Uterus (tissue), 4 donors: Measurements from ENCODE around the gene EED. TPM values are rescaled to one million over a fixed set of nuclear protein-coding genes. Genes with fewer than 3 reads are reported as not detected.

ENCODE experiments used
- DNase-seq, 2 donors: peaks; one replicate each; pipeline ENCODE4 v3.0.0-alpha.2; 2019 to 2020
- H3K27ac ChIP-seq, 2 donors: fragments of 200-600 bp; sonication (generic); 1 replicate in 1 of 2; 2 replicates in 1 of 2; pipeline ENCODE4 v1.5.1; 2016 to 2018
- H3K27me3 ChIP-seq, 2 donors: fragments of 200-600 bp; sonication (generic); one replicate each; pipeline ENCODE4 v1.5.1; 2018 to 2019; ENCODE audit warnings: control low read depth in 1 of 2
- H3K36me3 ChIP-seq, 2 donors: fragments of 200-600 bp; sonication (generic); one replicate each; pipeline ENCODE4 v1.5.1; 2019; ENCODE audit warnings: control low read depth in 1 of 2
- H3K4me1 ChIP-seq, 2 donors: fragments of 200-600 bp; sonication (generic); one replicate each; pipeline ENCODE4 v1.5.1; 2018 to 2019; ENCODE audit warnings: control low read depth in 1 of 2
- H3K4me3 ChIP-seq, 2 donors: fragments of 200-600 bp; sonication (generic); 1 replicate in 1 of 2; 2 replicates in 1 of 2; pipeline ENCODE4 v1.5.1; 2018 to 2019; ENCODE audit warnings: mild to moderate bottlenecking in 1 of 2
- H3K9me3 ChIP-seq, 2 donors: fragments of 200-600 bp; sonication (generic); one replicate each; pipeline ENCODE4 v1.5.1; 2019; ENCODE audit warnings: control low read depth in 1 of 2
- POLR2A ChIP-seq, 2 donors: fragments of 450-650 bp; IDR thresholded peaks; one replicate each; pipeline ENCODE4 v1.6.1; 2016; ENCODE audit warnings: antibody characterized with exemption in 2 of 2, mild to moderate bottlenecking in 1 of 2, moderate library complexity in 1 of 2
- intact Hi-C: fragments of 100-400 bp; cut with DNase I; formaldehyde crosslinking; loops from one replicate; pipeline ENCODE4 v1.15.1; 2023; ENCODE audit warnings: low total_unique reads
- total RNA-seq, 4 donors: library from RNA; depleted of rRNA in 3 of 4; stranded (reverse); fragments of >200 nt in 3 of 4; gene quantifications; one replicate each; pipeline versions ENCODE4 v1.1.0 to v1.2.4, GENCODE V29; 2014 to 2023
- TF ChIP-seq, protein P1 (sequence below), 4 experiments: fragments of 200-600 bp in 2 of 4; fragments of 450-650 bp in 2 of 4; sonication (generic) in 2 of 4; IDR thresholded peaks; one replicate each; pipeline ENCODE4 v1.5.1; 2016 to 2019; ENCODE audit warnings: antibody characterized with exemption in 4 of 4, mild to moderate bottlenecking in 2 of 4, moderate library complexity in 1 of 4
- donor health status: DM: yes; HTN: yes; CAD: no.

EED gene
- 10 to 100 TPM; 16.4 to 53.8 (median 31.3) TPM for total RNA-seq

- Histone ChIP-seq H3K9me3 (no peaks in the 10 kb centered on the region), H3K4me1 (peaks cover 0 to 6% of the 10 kb centered on the region in 2 donors), H3K27ac (peak within 1 kb of the TSS; percentile 99 to 100), H3K36me3 (no peaks in the 10 kb centered on the region), H3K4me3 (peak within 1 kb of the TSS; percentile 74 to 84), H3K27me3 (no peaks in the 10 kb centered on the region)
- TF ChIP-seq POLR2A (IDR thresholded peaks at IDR 0.05), result peak; percentile 50 to 69
- TF ChIP-seq, protein P1, sequence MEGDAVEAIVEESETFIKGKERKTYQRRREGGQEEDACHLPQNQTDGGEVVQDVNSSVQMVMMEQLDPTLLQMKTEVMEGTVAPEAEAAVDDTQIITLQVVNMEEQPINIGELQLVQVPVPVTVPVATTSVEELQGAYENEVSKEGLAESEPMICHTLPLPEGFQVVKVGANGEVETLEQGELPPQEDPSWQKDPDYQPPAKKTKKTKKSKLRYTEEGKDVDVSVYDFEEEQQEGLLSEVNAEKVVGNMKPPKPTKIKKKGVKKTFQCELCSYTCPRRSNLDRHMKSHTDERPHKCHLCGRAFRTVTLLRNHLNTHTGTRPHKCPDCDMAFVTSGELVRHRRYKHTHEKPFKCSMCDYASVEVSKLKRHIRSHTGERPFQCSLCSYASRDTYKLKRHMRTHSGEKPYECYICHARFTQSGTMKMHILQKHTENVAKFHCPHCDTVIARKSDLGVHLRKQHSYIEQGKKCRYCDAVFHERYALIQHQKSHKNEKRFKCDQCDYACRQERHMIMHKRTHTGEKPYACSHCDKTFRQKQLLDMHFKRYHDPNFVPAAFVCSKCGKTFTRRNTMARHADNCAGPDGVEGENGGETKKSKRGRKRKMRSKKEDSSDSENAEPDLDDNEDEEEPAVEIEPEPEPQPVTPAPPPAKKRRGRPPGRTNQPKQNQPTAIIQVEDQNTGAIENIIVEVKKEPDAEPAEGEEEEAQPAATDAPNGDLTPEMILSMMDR (IDR thresholded peaks at IDR 0.05), result no peak
- DNase-seq, result peak; percentile 94 to 96
- intact Hi-C loops, result loop anchor here (10.0 kb wide), 1 partner anchor 180 kb away; the partner anchor contains the start of gene PICALM
Measured at GRCh38 chr11:86244522-86245368, at the start of gene EED. Gene EED, plus strand, starts transcription at chr11:86244753. Its CDS starts 477 bp downstream, at chr11:86245230.

DNA sequence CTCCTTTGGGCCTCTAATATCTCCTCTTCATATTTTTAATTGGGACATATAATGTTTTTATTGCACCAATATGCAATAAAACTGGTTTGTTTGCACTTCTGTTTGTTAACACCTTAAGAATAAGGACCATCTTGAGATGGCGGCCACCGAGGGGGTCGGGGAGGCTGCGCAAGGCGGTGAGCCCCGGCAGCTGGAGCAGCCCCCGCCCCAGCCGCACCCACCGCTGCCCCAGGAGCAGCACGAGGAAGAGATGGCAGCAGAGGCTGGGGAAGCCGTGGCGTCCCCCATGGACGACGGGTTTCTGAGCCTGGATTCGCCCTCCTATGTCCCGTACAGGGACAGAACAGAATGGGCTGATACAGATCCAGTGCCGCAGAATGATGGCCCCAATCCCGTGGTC lies 49.6 kb upstream of the EED start:
- no peaks in the 10 kb centered on the region for H3K27me3 ChIP-seq
- H3K27ac ChIP-seq, result no peak overlapping the region
- H3K36me3 ChIP-seq, result no peaks in the 10 kb centered on the region
- no peaks in the 10 kb centered on the region for H3K4me1 ChIP-seq
- no peaks in the 10 kb centered on the region for H3K9me3 ChIP-seq
- intact Hi-C loops, result no loop called here
- no peak overlapping the region for H3K4me3 ChIP-seq
- DNase-seq, result no peak
- TF ChIP-seq, protein P1 (IDR thresholded peaks at IDR 0.05), result no peak
- TF ChIP-seq POLR2A (IDR thresholded peaks at IDR 0.05), result no peak

DNA sequence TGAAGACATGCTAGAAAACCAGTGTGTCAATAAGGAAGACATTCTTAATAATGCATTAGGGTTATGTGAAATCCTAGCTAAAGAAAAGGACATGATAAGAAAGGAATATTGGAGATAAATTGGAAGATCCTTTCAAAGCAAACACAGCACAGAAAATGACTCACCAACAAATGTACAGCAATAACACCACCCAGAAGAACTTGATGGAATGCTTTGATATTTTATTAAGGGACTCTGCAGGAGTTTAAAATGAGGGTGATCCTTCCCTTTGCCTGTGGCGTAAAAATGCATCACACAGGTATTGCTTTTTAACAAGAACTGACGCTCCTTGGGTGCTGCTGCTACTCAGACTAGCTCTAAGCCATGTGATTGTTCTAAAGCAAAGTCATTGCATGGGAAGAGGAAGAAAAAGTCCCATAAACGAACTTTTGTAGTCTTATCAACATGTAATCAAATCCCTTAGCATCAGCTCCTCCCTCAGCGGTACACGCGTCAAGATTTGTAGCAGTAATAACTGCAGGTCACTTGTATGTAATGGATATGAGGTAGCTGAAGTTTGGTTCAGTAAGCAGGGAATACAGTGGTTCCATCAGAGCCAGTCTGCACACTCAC lies 48.4 kb upstream of the EED start:
- no peaks in the 10 kb centered on the region for H3K9me3 ChIP-seq
- H3K4me3 ChIP-seq, result no peak overlapping the region
- no peaks in the 10 kb centered on the region for H3K4me1 ChIP-seq
- no peaks in the 10 kb centered on the region for H3K27me3 ChIP-seq
- H3K27ac ChIP-seq, result no peak overlapping the region
- no peaks in the 10 kb centered on the region for H3K36me3 ChIP-seq
- no peak for DNase-seq
- TF ChIP-seq POLR2A (IDR thresholded peaks at IDR 0.05), result no peak
- TF ChIP-seq, protein P1 (IDR thresholded peaks at IDR 0.05), result no peak
- intact Hi-C loops, result no loop called here

GRCh38 chr11:86196913-86197312 lies 47.6 kb upstream of the EED start:
- no peaks in the 10 kb centered on the region for H3K36me3 ChIP-seq
- no peaks in the 10 kb centered on the region for H3K27me3 ChIP-seq
- no peak overlapping the region for H3K27ac ChIP-seq
- no peaks in the 10 kb centered on the region for H3K9me3 ChIP-seq
- DNase-seq, result no peak
- no peak overlapping the region for H3K4me3 ChIP-seq
- no peaks in the 10 kb centered on the region for H3K4me1 ChIP-seq
- no peak for TF ChIP-seq POLR2A (IDR thresholded peaks at IDR 0.05)
- TF ChIP-seq, protein P1 (IDR thresholded peaks at IDR 0.05), result no peak
- intact Hi-C loops, result no loop called here

- H3K36me3 ChIP-seq, result no peaks in the 10 kb centered on the region
- TF ChIP-seq POLR2A (IDR thresholded peaks at IDR 0.05), result no peak
- TF ChIP-seq, protein P1 (IDR thresholded peaks at IDR 0.05), result no peak
- no peak overlapping the region for H3K27ac ChIP-seq
- no peaks in the 10 kb centered on the region for H3K4me1 ChIP-seq
- H3K9me3 ChIP-seq, result no peaks in the 10 kb centered on the region
- H3K4me3 ChIP-seq, result no peak overlapping the region
- no peak for DNase-seq
- H3K27me3 ChIP-seq, result no peaks in the 10 kb centered on the region
- intact Hi-C loops, result no loop called here
Measured at GRCh38 chr11:86197448-86197847, 47.1 kb upstream of the EED start.
